SH-SY5Y (cell line): ENCODE data around the gene LANCL3.

Experiments used
- GATA2 ChIP-seq: IDR thresholded peaks from 2 replicates; pipeline ENCODE4 v1.6.1; 2011; ENCODE audit warnings: mild to moderate bottlenecking, low read depth, low read length
- GATA3 ChIP-seq: IDR thresholded peaks from 2 replicates; pipeline ENCODE4 v1.6.1; 2011; ENCODE audit warnings: low read depth, mild to moderate bottlenecking, low read length, moderate library complexity

GRCh38 chrX:37697169-37697760, 125.8 kb downstream of the LANCL3 start:
- TF ChIP-seq GATA3 (no peak), GATA2 (no peak)
